Glomerular endothelial cell (primary cell): Measurements from ENCODE around the gene TRPV2. TPM values are rescaled to one million over a fixed set of nuclear protein-coding genes. Genes with fewer than 3 reads are reported as not detected.

Experiments
- DNase-seq: peaks from one replicate; pipeline ENCODE4 v3.0.0-alpha.2; 2011; ENCODE audit warnings: low read depth, low spot score; ENCODE audit errors: extremely low read depth
- total RNA-seq: library from RNA; depleted of rRNA; stranded (reverse); fragments of >200 nt; gene quantifications from 2 replicates; pipeline ENCODE4 v1.2.3, GENCODE V29; 2015

The TRPV2 gene
- total RNA-seq, 1 donor from 2014 or later, result 67.3 TPM

DNA sequence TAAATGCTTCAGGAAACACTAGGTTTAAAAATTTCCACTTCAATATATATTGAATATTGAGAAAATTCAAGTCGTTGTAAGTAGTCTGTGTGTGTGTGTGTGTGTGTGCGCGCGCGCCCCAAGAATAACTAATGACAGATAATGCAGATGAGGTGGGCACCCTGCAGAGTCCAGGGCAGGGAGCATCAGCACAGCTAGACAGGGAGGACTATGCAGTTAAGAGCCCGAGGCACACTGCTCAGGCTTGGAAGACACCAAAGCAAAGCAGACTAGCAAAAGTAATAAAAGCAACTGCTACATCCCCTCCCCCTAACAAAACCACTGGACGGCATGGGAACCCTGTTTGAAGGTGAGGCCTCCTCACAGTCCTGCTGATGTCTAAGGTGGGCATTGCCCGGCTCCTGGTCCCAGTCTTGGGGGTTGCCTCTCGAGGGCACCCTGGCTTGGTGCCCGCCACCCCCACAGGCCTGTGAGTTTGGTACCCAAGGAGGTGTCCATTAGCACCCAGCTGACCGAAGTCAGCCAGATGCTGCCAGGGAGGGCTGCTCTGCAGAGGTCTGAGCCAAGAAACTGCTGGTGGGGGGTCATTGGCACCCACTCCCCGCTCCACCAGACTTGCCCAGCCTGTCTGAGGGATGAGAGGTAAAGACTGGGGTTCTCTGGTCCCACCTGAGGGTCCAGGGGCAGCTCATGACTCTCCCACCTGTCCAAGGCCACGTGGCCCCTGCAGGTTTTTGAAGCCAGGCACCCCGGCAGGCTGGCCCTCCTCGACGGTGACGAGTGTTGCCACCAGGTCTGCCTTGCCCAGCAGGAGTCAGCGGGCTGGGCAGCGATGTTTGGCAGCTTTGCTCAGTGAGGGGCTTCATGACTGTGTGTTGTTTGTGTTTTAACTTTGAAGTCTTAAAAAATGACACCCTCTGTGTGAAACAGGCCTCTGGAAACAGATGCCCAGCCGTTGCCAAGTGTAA lies 58.0 kb downstream of the TRPV2 start:
- no peak for DNase-seq

DNA sequence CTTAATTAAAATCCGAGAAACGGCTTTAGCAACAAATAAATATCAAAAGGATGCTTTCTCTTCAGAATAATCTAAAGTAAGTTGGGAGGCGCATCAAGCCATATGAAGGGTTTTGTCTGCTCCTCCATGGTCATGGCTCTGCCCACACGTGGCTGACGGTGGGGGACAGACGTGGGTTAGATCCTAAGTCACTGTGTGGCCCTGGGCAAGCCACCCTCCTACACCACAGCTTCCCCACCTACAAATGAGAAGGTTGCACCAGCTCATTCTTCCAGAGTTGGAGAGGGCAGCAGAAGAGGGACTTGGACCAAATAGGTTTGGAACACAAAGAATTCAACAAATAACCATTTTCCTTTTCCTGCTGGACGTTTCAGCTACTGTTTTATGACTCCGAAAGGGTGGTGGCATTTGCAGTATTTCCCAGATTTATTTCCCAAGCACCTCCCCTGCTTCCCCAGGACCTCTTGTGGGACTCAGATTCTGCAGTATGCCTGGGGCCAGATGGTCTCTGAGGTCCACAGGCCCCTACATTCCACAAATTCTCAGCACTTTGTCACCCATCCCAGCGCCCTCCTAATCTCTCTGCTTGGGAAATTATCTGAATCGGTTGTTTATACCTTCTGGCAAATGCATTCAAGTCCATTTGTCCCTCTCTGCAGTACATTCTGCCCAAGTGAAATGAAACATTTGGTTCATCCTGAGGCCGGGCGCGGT lies 58.8 kb downstream of the TRPV2 start:
- no peak for DNase-seq

DNA sequence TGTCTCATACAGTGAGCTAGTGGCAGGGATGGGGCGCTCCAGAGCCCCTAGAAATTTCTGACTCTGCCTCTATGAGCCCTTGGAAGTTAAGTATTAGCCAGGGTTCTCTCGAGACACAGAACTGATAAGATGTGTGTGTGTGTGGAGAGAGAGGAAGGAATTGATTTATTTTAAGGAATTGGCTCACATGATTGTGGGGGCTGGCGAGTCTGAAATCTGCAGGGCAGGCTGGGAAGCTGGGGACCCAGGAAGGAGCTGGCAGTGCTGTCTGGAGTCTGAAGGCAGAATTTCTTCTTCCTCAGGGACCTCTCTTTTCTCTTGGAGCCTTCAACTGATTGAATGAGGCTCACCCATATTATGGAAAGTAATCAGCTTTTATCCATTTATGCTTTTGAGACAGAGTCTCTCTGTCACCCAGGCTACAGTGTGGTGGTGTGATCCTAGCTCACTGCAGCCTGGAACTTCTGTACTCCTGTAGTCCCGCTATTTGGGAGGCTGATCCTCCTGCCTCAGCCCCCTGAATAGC lies 59.9 kb downstream of the TRPV2 start:
- no peak for DNase-seq

DNA sequence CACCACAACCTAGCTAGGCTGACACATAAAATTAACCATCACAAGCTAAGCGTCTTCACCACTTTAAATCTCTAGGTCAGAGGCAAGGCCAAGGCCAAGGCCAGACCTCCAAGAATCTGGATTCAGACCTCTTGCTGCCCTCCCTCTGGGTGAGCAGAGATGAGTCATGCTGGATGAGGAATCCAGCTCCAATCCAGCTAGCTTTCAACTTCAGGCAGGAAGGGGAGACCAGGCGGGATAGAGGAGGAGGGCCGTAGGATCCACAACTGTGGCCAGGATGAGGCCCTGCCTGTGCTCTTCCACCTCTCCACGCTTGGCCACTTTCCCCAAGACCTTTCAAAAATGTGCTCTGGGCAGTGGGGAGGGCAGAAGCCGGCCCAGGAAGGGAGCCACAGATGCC lies 61.9 kb downstream of the TRPV2 start:
- no peak for DNase-seq

DNA sequence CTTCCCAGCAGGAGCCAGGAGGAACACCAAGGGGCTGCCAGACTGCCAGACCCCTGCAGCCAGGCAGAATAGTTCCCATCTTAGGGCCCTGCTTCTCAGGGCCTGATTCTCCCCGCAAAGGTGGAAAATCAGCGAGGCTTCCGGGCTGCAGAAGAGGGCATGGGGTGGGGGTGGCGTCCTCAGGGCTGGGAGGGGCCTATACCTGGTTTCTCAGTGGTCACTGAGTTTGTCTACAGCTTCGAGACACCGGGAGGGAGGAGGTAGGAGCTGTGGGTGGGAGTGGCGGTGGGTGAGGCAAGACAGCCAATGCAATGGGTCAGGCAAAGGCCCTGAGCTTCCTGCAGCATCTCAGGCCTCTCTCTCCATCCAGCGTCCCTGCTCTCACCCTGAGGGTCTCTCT lies 62.3 kb downstream of the TRPV2 start:
- DNase-seq, result no peak

DNA sequence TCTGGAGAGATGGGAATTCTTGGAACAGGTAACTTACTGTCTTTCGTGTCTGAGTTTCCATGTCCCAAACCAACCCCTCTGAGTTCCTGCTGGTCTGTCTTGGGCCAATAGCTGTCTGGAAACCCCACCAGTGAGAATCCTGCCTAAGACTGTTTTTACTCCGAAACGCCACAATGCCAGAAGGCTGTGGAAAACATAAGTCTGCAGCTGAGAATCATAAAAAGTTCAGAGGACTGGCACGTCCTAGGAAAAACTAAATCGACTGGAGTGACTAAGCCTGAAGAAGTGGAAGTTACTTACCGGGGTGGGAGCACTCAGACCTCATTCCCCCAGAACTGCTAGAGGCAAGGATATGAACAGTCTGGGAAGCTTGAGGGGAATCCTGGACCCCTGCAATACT lies 63.3 kb downstream of the TRPV2 start:
- no peak for DNase-seq

DNA sequence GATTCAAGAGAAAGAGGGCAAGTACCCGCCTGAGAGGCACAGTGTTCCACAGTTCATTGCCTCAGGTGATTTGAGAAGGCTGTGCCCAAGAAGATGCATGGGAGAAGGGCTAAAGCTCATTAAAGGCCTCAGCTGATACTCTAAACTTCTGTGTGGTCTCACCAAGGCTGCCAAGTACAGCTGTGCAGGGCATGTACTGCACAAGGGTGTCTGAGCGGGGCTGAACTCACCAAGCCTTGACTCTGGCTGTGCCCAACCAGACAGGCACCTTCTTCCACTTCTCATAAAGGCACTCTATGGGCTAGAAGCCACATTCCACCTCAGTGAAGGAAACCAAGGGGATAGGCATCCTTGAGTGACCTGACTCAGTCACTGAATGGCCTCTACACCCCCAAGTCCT lies 63.9 kb downstream of the TRPV2 start:
- no peak for DNase-seq

DNA sequence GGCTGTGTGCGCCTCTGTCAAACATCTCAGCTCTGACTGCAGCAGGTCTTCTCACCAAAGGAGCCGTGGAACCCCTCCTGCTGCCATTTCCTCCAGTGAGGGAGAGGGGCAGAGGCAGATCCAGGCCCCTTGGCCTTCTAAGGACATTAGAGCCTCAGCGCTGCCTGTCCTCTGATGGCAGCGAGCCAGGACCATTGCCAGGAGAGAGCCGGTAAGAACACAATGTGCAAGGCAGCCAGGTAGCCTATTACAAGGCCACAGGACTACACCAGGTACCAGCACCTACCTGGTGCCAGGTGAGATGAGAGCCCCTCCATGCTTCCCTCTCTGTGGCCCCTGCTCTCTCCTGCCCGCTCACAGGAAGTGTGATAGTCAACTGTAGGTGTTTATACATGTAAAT lies 65.6 kb downstream of the TRPV2 start:
- DNase-seq, result no peak

DNA sequence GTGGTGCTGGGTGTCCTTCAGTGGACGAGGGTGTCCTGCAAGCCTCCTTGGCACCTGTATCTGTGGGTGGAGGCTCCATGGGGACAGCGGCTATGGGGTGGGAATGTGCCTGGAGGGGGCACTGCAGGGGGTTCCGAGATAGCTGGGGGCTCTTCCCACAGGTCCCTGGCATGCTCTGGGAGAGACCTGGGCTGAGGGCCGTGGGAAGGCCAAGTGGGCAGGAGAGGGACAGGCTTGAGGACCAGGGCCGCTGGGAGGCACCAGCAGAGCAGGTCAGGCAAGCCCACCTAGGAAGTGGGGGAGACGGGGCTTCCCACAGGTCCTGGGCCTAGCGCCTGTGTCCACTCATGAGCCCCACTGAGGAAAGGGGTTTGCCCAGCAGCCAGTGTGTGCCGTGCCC lies 66.9 kb downstream of the TRPV2 start:
- no peak for DNase-seq

DNA sequence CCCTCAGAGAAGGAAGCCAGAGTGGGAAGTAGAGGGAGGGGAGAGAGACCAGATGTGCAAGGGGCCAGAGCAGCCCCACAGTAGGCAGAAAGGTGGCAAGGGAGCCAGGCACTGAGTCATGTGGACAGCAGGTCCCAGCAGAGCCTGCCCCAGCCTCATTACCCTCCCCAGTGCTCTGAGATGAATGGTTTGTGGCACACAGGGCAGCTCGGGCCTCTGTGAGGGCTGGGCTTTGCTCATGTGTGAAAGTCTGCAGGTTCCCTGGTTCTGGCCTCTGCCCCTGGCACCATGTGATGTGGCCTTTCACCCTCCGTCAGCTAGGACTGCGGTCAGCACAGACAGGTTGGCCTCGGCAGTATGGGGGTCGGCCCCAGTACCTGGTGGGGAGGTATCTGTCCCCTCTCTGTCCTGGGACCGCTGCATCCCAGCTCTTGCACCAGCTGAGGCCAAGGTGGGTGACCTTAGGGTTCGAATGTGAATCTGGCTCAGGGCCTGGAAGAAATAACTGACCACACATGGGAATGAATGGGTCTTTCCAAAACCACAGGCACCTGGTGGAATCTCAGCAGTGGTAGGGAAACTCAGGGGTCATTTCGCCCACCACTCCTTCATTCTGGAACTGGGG lies 67.8 kb downstream of the TRPV2 start:
- no peak for DNase-seq

DNA sequence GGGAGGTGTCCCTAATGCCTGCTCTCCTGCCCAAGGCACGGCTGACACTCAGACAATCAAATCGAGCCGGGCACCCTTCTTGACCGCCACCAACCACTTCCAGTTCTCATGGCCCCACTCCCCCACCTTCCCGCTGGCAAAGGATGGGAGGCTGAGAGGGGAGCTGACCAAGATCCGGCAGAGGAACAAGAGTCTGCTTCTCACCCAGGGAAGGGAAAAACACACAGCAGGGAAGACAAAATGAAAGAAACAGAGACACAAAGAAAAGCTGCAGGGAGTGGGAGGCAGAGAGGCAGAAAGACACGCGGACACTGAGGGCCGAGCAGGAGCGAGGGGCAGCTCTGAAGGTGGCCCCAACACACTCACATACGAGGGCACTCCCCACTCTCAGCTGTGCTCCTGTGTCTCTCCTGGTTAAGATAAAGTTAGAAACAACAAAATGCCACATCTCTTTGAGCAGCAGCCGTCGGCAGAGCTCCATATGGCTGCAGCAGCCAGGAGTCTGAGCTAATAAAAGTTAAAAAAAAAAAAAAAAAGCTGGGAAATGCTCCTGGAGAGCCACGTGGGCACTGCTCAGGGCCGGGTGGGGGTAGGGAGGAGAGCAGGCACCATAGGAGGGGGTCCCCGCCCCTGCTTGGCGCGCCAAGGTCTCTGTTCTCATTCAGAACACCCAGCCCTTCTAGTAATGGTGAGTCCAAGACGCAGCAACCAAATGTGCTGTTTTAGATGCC lies 69.2 kb downstream of the TRPV2 start:
- no peak for DNase-seq

Other genes starting within 250 kb of the TRPV2 start
- 72.0 and 107 TPM in 2 replicates for gene NCOR1, start 200.0 kb upstream of the TRPV2 start, total RNA-seq
- gene PIGL, start 198.4 kb upstream of the TRPV2 start, total RNA-seq, result 18.9 and 35.4 TPM in 2 replicates
- 13.9 and 21.8 TPM in 2 replicates for gene CENPV, start 62.1 kb upstream of the TRPV2 start, total RNA-seq
- 1,074 and 1,076 TPM in 2 replicates for gene UBB, start 34.5 kb upstream of the TRPV2 start, total RNA-seq
- 0.88 and 1.2 TPM in 2 replicates for gene LRRC75A, start 76.6 kb downstream of the TRPV2 start, total RNA-seq
- 3.2 and 4.3 TPM in 2 replicates for gene ZNF287, start 153.6 kb downstream of the TRPV2 start, total RNA-seq
- gene ZNF624, start 238.3 kb downstream of the TRPV2 start, total RNA-seq, result 3.6 and 3.9 TPM in 2 replicates